GM18526 (cell line): Measurements from ENCODE around the gene SLC19A1.

Source experiments
- POLR2A ChIP-seq: IDR thresholded peaks from 3 replicates; pipeline ENCODE4 v1.6.1; 2011; ENCODE audit not compliant: insufficient read length; ENCODE audit errors: extremely low read depth

The SLC19A1 gene

DNA sequence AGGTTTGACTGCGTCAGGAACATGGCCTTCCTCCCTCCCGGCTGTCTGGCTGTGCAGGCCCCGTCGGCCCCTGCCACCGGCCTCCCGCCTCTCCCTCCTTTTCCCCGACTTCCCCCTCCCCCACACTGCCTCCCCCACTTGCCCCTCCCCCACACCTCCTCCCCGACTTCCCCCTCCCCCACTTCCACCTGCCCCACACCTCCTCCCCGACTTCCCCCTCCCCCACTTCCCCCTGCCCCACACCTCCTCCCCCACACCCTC is 52.6 kb downstream of the SLC19A1 start:
- no peak for TF ChIP-seq POLR2A

DNA sequence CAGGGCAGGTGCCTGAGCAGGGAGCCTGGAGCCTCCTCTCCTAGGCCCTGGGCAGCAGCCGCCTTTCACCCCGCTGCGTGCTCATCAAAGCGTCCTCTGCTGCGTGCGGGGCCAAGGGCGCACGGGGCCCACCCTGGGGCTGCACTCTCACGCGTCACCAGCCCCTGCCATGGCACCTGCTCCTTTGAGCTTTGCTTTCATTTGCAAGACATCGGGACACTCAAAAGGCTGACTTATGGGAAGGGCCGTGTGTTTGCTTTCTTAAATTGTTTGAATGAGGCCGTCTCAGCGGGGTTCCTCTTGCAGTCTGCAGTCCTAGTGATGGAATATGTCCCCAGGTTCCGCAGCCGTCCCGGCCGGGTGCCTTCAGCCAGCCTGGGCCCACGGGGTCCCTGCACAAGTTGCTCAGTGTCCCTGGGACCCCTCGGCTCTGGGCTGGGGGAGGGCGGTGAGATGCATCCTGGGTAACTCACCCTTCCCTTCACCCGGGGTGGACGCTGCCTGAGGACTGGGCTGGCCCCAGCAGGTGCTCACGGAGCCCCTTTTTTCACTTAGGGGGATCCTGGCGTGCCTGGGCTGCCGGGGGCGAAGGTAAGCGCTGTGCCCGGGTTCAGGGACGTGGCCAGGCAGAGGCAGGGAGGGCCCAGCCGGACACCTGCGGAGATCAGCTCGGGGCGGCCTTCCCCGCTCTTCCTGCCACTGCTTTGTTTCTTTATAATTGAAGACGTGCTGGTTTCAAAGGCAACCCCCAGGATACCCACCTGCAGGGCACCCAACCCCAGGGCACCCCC is 53.1 kb downstream of the SLC19A1 start:
- TF ChIP-seq POLR2A = no peak

DNA sequence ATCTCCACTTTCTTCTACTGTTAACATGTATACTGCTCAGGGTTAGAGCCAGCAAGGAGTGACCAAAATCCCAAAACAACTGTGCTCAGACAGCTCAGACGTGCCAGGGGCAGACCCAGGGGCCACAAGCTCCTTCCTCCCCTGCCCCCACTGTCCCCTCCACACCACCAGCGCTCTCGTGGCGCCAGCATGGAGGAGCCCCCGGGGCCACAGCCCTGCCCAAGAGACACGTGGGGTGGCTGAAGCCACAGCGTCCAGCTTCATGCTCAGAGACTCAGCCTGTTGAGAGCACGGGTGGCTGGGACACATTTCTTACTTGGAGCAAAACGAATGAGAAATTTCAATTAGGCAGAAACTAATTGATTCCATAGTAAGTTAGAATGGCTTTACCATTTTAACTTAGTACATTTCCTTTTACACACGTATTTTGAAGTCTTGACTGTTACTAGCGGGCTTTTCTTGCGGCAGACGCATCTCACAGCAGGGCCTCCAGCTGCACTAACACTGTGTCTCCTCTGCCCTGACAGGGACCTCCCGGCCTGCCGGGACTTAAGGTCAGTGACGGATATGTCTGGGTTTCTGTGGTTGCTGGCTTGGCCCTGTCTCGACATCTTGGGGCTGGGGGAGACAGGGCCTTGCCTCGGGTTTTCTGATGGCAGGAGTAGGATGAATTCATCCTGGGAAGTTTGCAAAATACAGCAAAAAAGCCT is 54.2 kb downstream of the SLC19A1 start:
- TF ChIP-seq POLR2A = no peak

DNA sequence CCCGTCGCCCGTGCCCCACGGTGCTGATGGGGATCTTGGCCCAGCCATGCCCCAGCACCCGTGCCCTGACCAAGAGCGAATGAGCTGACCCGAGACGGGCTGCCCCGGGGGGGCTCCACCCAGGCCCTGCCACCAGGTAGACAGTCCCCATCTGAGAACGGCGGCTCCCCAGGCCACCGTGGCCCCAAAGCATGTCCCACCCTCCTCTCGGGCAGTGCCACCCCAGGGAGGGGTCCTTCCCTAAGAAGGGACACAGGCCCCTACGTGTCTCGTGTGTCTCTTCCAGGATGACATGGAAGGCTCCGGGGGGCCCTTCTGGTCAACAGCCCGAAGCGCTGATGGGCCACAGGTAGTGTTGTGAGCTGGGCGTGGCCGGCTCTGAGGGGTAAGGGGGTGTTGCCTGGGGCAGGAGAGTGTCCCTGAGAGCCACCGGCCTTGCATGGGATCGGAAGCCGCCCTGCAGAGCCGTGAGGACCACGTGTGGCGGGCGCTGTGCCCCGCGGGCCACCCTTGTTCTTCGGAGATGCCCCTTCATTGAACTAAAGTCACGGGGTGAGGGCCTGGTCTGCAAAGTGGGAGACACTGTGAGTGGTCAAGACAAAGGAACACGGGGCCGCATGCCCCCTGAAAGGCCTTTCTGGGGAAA is 55.0 kb downstream of the SLC19A1 start:
- TF ChIP-seq POLR2A = no peak

DNA sequence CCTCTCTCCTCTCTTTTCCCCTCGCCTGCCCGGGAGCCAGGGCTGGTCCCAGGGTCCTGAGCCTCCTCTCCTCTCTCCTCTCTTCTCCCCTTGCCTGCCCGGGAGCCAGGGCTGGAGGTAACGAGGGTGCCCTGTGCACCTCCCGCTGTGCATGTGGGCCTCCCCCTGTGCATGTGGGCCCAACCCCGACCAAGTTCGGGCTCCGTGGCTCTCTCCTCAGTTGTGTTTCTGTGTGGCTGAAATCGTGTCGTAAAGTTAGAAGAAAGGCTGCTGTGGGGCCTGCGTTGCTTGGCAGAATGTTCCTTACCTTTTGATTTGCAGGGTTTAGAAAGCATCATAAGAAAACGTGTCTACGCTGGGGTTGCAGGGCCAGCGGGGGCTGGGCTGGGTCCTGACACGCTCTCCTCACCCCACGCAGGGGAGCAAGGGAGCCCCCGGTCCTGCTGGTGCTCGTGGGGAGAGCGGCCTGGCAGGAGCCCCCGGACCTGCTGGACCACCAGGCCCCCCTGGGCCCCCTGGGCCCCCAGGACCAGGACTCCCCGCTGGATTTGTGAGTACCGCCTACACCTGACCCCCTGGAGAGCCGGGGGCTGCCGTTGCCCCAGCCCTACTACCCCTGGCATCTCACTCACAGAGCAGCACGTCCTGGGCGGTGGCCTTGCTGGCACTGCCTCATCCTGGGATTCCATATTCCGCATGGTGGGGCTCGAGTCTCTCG is 55.6 kb downstream of the SLC19A1 start:
- TF ChIP-seq POLR2A = no peak

DNA sequence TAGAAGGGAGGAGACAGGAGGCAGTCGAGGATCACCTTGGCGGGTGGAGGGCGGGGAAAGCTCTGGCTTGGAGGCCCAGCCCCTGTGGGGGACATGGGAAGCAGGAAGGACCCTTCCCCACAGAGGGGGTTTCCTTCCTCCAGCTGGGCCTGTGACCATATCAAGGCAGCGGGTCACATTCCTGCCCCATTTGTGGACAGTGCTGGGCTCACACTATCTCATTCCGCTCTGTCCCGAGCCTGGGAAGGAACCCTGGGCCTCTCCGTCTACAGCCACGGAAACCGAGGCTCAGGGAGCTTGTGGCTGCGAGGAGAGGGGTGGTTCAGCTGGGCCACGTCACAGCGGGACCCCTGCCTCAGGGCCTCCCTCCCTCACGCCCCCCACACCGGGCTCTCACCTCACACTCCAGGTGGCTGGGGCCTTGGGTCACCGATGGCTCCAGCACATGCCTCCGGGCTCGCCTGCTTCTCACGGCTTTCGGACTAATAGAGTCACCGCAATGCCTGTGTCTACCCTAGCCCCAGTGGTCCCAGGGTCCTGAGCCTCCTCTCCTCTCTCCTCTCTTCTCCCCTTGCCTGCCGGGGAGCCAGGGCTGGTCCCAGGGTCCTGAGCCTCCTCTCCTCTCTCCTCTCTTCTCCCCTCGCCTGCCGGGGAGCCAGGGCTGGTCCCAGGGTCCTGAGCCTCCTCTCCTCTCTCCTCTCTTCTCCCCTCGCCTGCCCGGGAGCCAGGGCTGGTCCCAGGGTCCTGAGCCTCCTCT is 56.4 kb downstream of the SLC19A1 start:
- no peak for TF ChIP-seq POLR2A

DNA sequence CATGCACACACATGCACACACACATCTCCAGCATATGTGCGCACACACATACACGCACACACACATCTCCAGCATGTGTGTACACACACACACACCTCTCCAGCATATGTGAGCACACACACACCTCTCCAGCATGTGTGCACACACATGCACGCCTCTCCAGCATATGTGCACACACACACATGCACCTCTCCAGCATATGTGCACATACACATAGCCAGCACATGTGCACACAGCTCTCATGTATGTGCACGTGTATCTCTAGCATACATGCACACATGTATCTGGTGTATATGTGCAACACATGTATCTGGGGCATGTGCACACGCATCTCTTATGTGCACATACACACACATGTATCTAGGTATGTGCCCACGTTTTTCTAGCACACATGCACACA is 57.9 kb downstream of the SLC19A1 start:
- no peak for TF ChIP-seq POLR2A

DNA sequence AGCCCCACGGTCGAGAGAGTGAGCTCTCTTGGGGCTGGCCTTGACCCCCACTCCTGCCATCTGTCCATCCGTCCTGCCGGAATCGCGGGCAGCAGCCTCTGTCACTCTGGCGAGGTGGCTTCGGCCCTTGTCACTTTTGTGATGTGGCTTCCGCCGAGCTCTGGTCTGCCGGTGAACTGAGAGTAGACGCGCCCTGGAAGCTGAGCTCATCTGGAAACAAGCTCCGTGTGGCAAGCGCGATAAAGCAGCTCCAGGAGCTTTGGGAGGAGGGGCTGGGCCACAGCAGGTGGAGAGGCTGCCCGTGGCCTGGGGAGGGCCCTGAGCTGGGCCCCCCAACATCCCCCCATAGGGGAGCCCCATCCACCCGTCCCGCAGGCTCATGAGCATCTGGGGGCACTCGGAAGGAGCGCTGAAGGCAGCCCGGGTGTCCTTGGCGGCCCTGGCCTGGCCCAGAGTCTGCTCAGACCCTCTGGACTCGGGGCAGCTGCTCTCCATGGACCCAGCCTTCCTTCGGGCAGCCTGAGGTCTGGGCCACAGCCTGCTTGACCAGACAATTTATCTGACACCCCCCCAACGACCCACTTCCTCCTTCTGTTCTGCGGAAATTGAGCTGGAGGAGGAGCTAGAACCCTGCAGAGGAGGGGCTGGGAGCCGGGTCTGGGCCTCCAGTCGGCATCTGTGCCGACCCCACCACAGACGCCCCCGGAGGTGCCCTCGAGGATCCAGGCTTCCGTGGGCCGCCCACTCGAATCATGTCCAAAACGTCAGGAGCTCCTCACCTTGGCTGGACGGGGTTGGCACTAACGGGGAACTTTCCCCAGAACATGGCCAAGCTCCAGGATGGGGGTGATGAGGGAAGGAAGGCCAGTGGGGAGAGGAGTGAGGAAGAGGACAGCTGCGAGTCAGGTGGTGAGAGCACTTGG is 59.1 kb downstream of the SLC19A1 start:
- no peak for TF ChIP-seq POLR2A

DNA sequence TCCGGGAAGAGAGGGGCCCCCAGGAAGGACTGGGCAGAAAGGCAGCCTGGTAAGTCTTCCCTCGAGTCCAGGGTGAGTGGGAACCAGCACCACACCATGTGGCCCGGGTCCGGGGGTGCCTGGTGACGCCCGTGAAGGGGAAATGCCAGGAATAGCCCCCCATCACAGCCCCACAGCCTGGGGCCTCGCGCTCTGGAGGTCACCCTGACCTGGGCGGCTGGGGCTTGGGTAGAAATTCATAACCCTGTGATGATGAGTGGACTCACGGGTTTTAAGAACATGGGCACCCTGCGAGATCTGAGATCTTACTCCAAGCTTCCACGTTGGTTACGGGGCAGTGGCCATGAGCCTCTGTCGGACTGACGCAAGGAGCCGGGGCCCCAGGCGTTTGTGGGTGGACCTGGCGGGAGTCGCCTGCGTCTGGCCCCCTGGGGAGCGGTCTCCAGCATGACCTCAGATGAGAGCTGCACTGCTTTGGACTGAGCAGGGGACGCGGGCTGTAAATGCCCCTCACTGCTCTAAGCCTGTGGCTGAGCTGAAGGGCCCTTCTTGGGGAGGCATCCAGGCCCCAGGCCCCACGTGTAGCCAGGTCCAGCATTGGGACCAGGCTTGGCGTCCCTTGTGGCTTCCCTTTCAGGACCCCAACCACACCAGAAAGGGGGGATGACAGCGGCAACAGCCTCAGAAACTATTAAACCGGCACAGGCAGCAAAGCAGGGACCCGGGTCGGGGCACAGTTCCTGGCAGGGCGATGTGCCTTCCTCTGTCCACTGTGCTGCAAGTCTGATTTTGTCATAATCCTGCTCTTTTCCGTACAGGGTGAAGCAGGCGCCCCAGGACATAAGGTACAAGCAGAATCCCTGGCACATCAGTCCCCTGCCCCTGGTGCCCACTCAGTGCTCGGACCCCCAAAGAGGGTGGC is 60.0 kb downstream of the SLC19A1 start:
- no peak for TF ChIP-seq POLR2A

DNA sequence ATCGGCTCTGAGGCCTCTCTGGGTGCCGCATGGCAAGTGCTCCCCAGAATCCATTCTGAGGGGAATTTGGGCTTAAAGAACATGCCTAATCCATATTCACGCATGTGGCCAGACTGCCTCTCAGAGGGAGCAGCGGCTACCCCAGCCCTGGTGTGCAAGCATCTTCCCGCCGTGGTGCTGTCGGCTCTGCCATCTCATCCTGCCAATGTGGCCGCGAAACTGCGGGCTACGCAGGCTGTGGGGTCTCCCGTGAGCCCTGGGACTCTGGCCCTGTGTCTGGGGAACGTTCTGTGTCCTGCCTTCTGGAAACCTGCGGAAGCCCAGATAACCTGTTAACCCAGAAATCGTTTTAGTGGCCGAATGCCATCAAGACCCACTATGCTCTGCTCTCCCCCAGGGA is 60.7 kb downstream of the SLC19A1 start:
- TF ChIP-seq POLR2A = no peak

DNA sequence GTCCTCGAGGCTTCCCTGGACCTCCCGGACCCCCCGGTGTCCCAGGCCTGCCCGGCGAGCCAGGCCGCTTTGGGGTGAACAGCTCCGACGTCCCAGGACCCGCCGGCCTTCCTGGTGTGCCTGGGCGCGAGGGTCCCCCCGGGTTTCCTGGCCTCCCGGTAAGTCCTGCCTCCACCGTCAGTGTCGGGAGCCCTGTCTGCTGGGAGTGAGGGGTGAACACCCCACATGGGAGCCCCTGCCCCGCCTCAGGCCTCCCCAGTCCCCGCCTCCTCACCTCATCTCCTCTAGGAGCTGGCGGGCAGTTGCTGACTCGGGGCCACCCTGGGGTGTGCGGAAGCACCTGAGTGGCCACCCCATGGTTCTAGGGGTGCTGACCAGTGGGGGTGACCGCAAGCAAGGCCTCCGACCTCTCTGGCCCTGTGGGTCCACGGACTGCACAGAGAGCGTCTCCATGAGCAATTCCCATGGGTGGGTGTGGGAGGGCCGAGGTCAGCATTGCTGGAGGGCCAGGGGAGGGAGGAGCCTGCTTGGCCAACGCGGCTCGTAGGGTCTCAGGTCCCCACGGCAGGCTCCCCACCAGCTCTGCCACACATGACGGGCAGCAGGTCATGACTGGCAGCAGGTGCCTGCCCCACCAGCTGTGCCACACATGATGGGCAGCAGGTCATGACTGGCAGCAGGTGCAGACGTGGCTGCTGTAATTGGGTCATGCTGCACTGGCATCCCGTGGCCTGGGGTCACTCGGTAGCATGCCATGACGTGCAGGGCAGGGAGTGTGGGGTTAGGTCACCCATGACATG is 61.3 kb downstream of the SLC19A1 start:
- TF ChIP-seq POLR2A = no peak
